Erythroblast (primary cell): Measurements from ENCODE around the gene QSOX1.

ENCODE experiments used
- GATA1 ChIP-seq: IDR thresholded peaks from 2 replicates; pipeline ENCODE4 v1.6.1; 2011; ENCODE audit warnings: low read depth, mild to moderate bottlenecking, control low read depth, low read length, moderate library complexity
- POLR2A ChIP-seq: IDR thresholded peaks from 2 replicates; pipeline ENCODE4 v1.6.1; 2011; ENCODE audit warnings: mild to moderate bottlenecking, low read length

DNA sequence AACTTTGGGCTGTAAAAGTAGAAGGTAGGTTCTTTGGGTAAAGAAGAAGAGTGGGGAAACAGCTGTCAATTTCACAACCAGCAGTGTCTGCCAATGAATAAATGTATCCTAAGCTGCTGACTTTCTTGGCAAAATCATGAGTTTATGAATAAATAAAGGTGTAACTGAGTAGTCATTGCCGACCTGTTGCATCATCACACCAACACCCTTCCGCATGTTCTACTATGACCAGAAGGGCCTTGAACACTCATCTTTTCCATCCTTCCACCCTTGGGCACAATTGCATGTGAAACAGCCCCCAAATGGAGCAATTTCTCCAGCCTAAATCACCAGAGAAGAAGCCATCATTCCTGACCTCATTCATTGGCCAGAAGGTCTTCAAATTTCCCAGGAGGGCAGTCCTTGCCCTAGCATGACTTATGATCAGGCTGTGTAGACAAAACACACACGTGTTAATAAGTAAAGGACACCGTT lies 31.2 kb upstream of the QSOX1 start:
- TF ChIP-seq POLR2A (no peak), GATA1 (no peak)
